GDM1 (cell line): Measurements from ENCODE around the gene DNAJC18.
"Not testable (repeated sequence)": the region's sequence is repeated elsewhere in the genome, so short reads cannot be mapped to it uniquely, and the experiment has no call there.

Experiments
- DNase-seq: peaks from one replicate; lab custom pipeline; 2025; lab: John Stamatoyannopoulos, UW

The DNAJC18 gene

DNA sequence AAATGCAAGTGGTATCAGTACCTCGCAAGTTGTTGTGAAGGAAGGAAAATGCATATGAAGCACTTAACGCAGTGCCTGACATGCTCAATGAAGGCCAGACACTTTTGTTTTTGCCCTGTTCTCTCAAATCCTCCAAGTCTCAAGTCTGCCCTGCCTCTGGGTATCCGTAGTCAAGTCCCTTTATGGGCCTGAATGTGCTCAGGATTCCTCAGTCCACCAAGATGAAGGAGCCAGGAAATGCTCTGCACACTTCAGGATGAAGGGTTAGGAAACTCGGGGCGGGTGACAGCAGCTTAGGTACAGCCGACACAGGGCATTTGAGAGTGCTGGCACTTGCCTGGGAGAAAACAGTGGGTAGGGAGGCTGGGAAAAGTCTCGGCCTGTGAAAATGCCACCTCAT, 21.9 kb upstream of the DNAJC18 start:
- no peak for DNase-seq

DNA sequence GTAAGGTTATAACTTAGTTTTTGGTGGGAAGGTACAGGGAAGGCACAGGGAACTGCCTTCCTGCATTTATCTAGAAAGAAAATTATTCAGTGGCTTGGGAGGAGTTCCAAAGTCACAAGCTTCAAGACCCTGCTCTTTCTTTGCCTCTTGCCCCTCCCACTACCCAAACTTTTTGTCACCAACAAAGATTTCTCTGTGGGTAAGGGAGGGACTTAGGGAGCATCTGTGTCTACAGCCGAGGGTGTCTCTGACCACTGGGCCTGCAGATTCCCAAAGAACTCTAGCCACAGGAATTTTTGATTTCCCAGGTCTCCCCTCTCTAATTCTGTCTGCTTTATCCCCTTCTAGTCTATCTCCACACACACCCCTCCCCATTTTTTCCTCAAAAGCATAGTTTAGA, 21.1 kb upstream of the DNAJC18 start:
- no peak for DNase-seq

DNA sequence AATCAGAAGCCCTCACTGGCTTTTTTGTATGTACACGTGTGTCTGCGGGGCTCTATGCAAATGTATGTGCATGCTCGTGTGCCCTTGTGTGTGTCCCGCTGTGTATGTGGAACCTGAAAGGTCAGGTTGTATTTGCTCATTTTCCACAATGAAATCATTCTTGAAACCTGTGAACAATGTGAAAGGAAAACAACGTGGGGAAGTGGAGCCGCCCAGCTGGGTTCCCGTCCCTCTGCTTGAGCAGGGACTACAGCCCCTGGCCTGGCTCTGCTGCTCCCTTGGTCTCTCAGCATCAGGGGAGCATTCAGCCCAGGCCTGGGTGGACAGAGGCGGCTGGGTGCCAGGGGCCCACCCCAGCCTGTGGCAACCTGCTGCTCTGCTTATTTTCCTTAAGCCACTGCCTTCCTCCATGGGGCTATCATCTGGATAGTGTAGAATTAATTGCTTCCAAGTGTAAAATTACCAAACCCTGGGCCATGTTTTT, 20.2 kb upstream of the DNAJC18 start:
- DNase-seq, result no peak

DNA sequence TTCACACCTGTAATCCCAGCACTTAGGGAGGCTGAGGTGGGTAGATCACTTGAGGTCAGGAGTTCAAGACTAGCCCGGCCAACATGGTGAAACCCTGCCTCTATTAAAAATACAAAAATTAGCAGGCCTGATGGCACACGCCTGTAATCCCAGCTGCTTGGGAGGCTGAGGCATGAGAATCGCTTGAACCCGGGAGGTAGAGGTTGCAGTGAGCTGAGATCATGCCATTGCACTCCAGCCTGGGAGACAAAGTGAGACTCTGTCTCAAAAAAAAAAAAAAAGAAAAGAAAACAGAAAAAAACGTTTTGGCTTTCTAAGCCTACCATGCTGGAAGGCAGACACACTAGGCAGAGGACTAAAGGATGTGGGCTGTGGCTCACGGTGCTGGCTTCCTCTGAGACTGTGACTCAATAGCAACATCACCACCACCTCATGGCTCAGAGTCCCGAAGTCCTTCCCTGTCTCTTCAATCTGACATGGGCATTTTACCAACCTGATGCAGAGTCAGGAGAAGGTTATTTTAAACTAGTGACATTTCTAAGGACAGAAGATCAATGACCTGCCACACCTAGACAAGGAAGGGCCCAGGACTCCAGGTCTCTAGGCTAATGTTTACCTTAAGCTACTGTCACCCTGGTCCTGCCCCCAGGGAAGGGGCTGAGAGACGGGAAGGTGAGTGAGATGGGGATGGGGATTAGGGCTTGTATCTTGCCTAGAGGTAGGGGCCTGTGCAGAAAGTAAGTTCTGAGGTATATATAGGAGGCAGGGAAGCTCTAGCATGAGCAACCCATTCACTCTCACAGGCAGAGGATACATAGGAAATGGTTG, 19.5 kb upstream of the DNAJC18 start:
- peak; percentile 79 for DNase-seq

DNA sequence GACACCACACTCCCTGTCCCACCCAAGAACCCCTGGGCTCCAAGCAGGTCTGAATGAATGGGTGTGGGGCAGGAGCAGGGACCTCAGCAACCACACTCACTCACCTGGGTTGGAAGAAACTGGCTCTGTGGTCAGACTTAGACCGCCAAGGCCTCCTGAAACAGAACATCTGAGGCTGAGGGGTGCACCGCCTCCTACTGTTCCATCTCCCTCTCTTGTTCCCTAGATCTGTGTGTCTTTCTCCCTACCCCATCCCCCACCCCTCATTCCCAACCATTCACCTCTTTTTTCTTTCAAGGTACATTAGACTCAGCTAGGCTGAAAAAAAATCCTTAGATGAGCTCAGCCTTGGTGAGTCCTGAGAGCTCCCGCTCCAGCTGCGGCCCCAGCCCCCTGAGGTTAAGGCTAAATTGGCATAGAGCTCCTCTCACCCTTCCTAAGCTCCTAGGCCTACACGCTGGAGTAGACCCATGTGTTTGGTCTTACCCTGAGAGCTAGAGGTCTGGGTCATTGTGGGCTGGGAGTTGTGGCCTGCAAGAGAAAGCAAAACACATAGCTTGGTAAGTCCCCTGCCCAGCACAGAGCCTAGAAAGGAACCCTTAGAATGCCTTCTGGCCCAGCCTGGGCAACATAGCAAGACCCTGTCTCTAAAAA, 18.5 kb upstream of the DNAJC18 start:
- no peak for DNase-seq

DNA sequence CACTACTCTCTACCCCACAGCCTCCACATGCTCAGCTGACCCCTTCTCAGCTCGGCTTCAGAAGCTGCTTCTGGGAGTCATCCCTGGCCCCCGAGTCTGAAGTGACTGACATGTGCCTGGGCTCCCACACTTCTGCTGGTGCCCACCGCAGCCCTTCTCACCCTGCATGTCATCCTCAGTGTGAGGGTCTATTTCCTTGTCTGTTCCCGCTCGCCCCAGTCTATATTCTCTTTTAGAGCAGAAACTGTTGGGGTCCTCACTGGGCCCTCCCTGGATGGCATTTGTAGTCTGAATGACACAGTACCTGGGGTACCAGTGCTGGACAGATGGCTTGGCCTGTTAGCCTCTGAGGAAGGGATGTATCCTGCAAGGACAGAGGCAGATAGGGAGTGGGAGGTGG, 17.9 kb upstream of the DNAJC18 start:
- DNase-seq, result no peak

DNA sequence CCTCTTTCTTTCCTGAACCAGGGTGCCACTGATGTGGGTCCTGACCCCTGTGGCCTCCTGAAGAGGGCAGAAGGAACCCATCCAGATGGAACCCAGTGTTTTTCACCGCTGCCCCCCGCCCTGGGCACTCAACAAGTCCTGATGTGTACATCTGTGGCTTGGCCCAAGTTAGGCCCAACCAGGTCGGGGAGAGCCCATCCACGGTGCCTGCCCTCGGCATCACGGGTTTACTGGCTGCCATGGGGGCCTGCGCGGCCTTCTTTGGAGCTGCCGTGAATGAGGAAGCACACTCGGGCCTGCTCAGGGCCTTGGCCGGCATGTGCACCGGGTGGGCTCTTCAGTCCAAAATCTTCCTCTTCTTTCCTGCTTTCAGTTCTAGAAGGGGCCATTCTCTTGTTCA, 17.5 kb upstream of the DNAJC18 start:
- DNase-seq, result no peak

DNA sequence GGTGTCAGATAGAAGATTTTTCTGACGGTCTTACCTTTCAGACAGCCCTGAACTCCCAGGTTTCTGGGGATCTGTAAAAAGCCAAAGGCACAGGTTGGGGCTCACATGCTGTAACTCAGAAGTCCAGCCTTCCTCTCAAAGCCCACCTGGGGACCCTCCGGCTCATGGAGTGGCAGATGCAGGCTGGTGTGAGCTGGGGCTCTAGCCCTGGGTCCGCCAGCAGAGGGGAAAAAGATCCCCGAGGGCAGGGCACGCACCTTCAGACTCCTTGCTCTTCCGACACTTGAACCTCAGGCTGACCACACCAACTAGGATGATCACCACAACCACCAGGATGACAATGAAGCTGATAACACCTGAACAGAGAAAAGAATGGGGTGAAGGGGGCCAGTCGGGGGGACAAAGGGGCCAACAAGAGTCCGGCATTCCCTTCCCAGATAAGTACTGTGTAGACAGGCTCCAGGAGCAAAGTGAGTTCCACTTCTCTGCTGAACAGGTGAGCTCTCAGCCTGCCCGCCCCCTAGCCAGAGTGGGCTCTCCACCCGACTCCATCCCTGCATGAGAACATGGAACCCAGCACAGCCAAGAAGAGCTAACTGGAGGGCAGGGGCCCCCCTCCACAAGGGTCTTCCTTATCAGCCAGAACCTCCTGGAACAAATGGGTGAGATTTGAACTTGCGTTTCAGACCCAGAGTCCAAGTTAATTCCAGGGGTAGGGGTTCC, 15.4 kb upstream of the DNAJC18 start:
- DNase-seq, result no peak

DNA sequence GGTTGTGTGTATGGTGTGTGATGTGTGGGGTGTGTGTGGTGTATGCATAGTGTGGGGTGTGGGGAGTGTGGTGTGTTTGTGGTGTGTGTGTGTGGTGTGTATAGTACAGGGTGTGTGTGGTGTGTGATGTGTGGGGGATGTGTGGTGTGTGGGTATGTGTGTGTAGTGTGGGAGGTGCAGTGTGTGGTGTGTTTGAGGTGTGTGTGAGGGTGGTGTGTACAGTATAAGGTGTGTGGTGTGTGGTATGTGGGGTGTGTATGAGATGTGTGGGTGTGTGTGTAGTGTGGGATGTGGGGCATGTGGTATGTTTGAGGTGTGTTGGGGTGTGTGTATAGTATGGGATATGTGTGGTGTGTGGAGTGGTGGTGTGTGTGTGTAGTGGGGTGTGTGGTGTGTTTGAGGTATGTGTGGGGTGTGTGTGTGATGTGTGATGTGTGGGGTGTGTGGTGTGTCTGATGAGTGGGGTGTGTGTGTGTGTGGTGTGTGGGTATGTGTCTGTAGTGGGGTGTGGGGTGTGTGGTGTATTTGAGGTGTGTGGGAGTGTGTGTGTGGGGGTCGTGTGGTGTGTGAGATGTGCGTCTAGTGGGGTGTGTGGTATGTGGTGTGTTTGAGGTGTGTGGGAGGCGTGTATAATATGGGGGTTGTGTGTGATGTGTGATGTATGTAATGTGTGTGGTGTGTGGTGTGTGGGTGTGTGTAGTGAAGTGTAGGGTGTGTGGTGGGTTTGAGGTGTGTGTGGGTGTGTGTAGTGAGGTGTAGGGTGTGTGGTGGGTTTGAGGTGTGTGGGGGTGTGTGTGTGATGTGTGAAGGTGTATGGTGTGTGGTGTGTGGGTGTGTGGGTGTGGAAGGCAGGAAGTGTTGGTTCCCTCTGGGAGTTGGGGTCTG, 14.6 kb upstream of the DNAJC18 start:
- DNase-seq, result no peak

DNA sequence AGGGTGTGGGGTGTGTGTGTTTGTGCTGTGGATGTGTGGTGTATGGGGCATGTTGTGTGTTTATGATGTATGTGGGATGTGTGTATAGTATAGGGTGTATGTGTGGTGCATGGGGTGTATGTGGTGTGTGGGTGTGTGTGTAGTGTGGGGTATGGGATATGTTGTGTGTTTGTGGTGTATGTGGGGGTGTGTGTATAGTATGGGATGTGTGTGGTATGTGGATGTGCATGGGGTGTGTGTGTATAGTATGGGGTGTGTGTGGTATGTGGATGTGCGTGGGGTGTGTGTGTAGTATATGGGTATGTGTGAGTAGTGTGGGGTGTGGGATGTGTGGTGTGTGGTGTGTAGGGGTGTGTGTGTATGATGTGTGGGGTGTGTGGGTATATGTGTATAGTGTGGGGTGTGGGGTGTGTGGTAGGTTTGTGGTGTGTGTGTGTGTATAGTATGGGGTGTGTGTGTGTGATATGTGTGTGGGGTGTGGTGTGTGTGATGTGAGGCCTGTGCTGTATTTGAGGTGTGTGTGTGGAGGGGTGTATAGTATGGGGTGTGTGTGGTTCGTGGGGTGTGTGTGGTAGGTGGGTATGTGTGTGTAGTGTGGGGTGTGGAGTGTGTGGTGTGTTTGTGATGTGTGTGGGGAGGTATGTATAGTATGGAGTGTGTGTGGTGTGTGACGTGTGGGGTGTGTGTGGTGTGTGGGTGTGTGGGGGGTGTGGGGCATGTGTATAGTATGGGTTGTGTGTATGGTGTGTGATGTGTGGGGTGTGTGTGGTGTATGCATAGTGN, 12.7 kb upstream of the DNAJC18 start:
- no peak for DNase-seq

DNA sequence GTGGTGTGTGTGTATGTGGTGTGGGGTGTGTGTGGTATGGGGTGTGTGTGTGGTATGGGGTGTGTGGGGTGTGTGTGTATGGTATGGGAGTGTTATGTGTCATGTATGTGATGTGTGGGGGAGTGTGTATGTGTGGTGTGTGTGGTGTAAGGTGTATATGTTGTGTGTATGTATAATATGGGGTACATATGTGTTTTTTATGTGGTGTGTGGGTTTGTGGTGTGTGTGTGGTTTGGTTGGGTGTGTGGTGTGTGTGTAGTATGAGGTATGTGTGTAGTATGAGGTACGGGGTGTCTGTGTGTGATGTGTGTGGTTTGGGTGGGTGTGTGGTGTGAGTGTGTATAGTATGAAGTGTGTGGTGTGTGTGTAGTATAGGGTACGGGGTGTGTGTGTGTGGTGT, 11.9 kb upstream of the DNAJC18 start:
- DNase-seq, result no peak

DNA sequence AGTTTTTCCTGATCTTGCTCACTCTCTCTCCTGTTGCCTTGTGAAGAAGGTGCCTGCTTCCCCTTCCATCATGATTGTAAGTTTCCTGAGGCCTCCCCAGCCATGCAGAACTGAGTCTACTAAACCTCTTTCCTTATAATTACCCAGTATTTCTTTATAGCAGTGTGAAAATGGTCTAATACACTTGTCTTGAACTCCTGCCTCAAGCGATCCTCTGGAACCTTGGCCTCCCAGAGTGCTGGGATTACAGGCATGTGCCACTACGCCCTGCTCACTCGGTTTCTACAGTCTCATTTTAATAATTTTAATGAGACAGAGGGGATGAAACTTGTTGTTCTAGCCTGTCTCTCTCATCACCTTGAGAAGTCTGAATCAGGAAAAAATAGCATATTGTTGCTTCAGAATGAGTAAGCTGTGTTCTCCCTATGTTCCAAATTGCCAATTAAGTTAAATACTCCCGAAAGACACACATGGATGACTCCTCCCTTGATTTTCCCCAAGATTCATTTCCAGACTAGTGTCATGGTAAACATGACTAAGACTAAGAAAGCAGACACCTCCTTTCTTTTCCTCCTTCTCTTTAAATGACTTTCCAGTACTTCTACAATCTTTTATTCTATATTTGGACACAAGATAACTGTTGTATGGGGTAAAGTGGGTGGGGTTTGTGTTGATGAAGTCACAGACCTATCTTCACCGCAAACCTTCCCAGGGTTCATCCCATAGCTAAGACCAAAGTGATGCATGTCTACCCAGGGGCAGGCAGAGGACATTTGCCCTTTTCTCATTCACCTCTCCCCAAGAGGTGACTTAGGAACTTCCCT, 7.8 kb upstream of the DNAJC18 start:
- DNase-seq, result no peak

DNA sequence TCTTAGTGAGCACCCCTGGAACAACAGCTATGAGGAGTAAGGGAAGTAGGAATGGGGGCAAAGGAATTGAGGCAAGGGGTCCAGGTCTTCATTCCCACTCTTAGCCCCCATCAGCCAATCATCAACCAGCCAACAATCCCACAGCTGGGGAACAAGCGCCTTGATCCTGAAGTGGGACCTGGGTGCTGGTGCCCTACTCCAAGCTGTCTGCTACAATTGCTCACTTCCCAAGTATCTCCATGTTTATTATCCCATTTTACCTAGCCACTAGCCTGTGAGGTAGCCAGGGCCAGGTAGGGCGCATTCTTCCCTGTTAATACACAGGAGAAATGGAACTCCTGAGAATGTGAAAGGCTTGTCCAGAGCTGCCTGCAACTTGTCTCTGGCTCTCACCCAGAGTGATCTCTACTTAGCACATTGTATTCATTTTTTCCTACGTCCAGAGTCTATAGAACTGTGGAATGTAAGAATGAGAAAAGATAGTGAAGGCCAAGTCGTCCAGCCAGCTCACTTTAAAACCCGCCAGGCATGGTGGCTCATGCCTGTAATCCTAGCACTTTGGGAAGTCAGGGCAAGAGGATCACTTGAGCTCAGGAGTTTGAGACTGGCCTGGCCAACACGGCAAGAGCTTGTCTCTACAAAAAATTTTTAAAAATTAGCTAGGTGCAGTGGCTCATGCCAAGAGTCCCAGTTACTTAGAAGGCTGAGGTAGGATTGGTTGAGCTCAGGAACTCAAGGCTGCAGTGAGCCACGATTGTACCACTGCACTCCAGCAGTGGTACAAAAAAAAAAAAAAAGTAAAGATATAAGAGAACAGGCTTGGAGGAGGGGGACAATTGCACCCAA, 6.2 kb upstream of the DNAJC18 start:
- no peak for DNase-seq

DNA sequence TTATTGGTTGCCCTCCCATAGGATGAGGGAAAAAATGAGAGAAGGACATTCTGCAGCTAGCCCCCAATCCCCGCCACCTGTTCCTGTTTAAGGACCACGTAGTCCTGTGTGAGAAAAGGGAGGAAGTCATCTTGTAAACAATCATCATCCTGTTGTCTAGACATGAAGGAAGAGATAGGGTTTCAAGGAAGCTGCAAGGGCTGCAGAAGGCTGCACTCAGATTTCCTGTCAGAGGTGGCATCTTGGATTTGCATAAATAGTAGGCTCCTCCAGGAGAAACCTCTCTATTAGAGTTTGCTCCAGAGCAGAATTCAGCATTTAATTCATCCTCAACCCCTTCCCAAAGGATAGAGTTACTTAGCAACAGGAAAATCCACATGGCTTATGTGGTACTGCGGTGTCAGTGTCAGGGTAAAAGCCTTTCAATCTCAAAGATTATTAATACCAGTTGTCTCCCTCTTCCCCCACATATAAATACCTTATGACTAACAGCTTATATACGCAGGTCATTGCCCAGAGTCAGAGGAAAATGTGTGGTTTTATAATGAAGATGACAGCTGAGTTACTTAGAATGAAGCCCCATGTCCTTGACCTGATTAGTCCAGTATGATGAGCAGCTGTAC, 4.6 kb upstream of the DNAJC18 start:
- DNase-seq, result no peak

DNA sequence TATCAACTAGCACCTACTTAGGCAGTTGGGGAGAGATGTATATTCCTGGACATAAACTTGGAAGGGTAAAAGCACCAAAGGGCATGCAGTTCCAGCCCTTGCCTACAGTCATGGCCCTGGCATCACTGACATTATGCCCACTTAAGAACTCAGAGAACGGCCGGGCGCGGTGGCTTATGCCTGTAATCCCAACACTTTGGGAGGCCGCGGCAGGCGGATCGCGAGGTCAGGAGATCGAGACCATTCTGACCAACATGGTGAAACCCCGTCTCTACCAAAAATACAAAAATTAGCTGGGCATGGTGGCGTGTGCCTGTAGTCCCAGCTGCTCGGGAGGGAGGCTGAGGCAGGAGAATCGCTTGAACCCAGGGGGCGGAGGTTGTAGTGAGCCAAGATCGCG, 1.1 kb upstream of the DNAJC18 start:
- not testable (repeated sequence) for DNase-seq

DNA sequence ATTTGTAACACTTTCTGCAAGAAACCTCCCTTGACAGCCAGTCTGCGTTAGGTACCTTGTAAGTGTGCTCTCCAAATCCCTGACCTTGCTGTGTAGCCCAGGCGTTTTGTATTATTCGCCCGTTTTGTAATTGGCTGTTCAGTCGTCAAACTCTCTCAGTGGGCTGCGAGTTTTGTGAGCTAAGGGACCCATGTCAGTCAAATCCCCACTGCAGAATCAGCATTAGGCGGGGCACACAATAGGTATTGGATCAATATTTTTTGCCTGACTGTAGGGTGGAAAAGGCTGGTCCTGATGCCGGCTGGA, 665 bp downstream of the DNAJC18 start:
- DNase-seq, result no peak

DNA sequence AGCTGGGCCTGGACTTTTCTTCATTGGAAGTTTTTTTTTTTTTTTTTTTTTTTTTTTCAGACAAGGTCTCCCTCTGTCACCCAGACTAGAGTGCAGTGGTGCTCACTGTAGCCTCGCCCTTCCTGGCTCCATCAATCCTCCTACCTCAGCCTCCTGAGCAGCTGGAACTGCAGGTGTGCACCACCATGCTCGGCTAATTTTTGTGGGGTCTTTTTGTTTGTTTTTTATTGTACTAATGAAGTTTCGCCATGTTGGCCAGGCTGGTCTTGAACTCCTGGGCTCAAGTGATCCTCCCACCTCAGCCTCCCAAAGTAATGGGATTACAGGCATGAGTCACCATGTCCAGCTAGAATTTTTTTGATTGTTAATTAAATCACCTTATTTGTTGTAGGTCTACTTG, 3.6 kb downstream of the DNAJC18 start:
- no peak for DNase-seq

DNA sequence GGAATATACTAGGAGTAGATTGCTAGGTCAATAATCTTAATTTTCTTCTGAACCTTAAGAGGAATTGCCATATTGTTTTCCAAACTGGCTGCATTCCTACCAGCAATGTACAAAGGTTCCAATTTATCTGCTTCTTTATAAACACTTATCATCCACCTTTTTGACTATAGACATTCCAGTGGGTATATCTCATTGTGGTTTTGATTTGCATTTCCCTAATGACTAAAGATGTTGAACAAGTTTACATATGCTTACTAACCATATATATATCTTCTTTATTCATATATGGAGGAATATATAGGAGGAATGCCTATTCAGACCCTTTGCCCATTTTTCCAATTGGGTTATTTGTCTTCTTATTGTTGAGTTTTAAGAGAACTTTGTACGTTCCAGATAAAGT, 7.6 kb downstream of the DNAJC18 start:
- no peak for DNase-seq

DNA sequence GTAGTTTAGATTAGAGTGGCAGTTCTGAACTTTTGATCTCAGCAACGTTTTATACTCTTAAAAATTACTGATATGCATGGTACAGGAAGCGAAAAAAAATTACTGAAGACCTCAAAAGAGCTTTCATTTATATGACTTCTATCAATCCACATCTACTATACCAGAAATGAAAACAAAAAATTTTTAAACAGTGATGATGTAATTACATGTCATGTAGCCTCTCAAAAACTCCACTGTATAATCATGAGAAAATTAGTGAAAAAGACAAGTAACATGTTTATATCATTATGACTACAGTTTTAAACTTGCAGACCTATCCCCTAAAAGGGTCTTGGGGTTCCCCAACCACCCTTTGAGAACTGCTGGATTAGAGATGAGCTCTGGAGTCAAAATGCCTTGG, 9.3 kb downstream of the DNAJC18 start:
- DNase-seq, result no peak
